Upper lobe of left lung (tissue), 6 donors: Measurements from ENCODE around the gene SDHC. TPM values are rescaled to one million over a fixed set of nuclear protein-coding genes. Genes with fewer than 3 reads are reported as not detected.
"Not testable (repeated sequence)": the region's sequence is repeated elsewhere in the genome, so short reads cannot be mapped to it uniquely, and the experiment has no call there.

Source experiments
- ATAC-seq, 2 donors: fragments of 200-7000 bp; cut with Tn5 transposase; one replicate each; pipeline ENCODE4 v1.9.1; 2022; ENCODE audit warnings: mild to moderate bottlenecking in 2 of 2, moderate library complexity in 2 of 2; ENCODE audit not compliant: low FRiP score in 2 of 2
- DNase-seq, 2 donors: peaks; one replicate each; pipeline ENCODE4 v3.0.0-alpha.2; 2019 to 2020
- H3K27ac ChIP-seq, 4 donors: fragments of 200-600 bp; sonication (generic); one replicate each; pipeline ENCODE4 v1.5.1; 2016 to 2019
- H3K27me3 ChIP-seq, 4 donors: fragments of 200-600 bp; sonication (generic); one replicate each; pipeline ENCODE4 v1.5.1; 2017 to 2019
- H3K36me3 ChIP-seq, 4 donors: fragments of 200-600 bp; sonication (generic); one replicate each; pipeline ENCODE4 v1.5.1; 2016 to 2019
- H3K4me1 ChIP-seq, 4 donors: fragments of 200-600 bp; sonication (generic); one replicate each; pipeline ENCODE4 v1.5.1; 2018 to 2019
- H3K4me3 ChIP-seq, 4 donors: fragments of 200-600 bp; sonication (generic); one replicate each; pipeline ENCODE4 v1.5.1; 2017 to 2019; ENCODE audit warnings: mild to moderate bottlenecking in 2 of 4, moderate library complexity in 1 of 4
- H3K9me3 ChIP-seq, 4 donors: fragments of 200-600 bp; sonication (generic); one replicate each; pipeline ENCODE4 v1.5.1; 2018 to 2019
- CTCF ChIP-seq, 6 experiments: fragments of 450-650 bp in 4 of 6; fragments of 200-600 bp in 2 of 6; sonication (generic) in 2 of 6; IDR thresholded peaks; one replicate each; pipeline ENCODE4 v1.5.1; 2016 to 2019; ENCODE audit warnings: antibody characterized with exemption in 6 of 6
- EP300 ChIP-seq, 4 donors: sonication (generic); formaldehyde crosslinking; IDR thresholded peaks; one replicate each; pipeline ENCODE4 v1.5.1; 2017; ENCODE audit warnings: antibody characterized with exemption in 4 of 4, control low read depth in 2 of 4
- POLR2A ChIP-seq, 4 donors: fragments of 450-650 bp; IDR thresholded peaks; one replicate each; pipeline ENCODE4 v1.5.1; 2016 to 2017; ENCODE audit warnings: antibody characterized with exemption in 4 of 4, mild to moderate bottlenecking in 2 of 4
- POLR2AphosphoS5 ChIP-seq, 2 donors: sonication (generic); formaldehyde crosslinking; IDR thresholded peaks; one replicate each; pipeline ENCODE4 v1.5.1; 2017; ENCODE audit warnings: antibody characterized with exemption in 2 of 2
- WGBS, 2 donors: methylation state at CpG; one replicate each; pipeline ENCODE4 v1.1.5; 2017 to 2018; 5-methylcytosine and 5-hydroxymethylcytosine counted together
- total RNA-seq, 6 donors: library from RNA; depleted of rRNA in 4 of 6; stranded (reverse); fragments of >200 nt in 4 of 6; gene quantifications; one replicate each; pipeline versions ENCODE4 v1.1.0 to v1.2.1, GENCODE V29; 2016 to 2021
- donor health status: DM: no; HTN: no; CAD: no; lungs with moderate emphysema.
- donor health status: DM: no; HTN: yes; CAD: no; lungs with severe emphysema.

Gene SDHC
- total RNA-seq, 6 donors from 2014 or later, result 17.7 to 159 (median 66.7) TPM

- no peaks in the 10 kb centered on the region for H3K36me3 ChIP-seq
- H3K27me3 ChIP-seq, result no peaks in the 10 kb centered on the region
- DNase-seq, result no peak
- WGBS, 2 donors, result 84 to 91% methylated on average over 7 of the region's 7 CpGs
- no peak overlapping the region for H3K4me3 ChIP-seq
- no peaks in the 10 kb centered on the region for H3K9me3 ChIP-seq
- peak overlapping the region; percentile 1 to 90 (median 56) for H3K27ac ChIP-seq
- peaks cover 19 to 33% (median 26%) of the 10 kb centered on the region in 4 donors for H3K4me1 ChIP-seq
- no peak for ATAC-seq
- no peak for TF ChIP-seq POLR2AphosphoS5 (IDR thresholded peaks at IDR 0.05)
- TF ChIP-seq CTCF (IDR thresholded peaks at IDR 0.05), result no peak
- no peak for TF ChIP-seq EP300 (IDR thresholded peaks at IDR 0.05)
- TF ChIP-seq POLR2A (IDR thresholded peaks at IDR 0.05), result no peak
Observed at GRCh38 chr1:161307230-161307768, 6.9 kb upstream of the SDHC start.

- Histone ChIP-seq H3K36me3 (no peaks in the 10 kb centered on the region), H3K4me1 (peaks cover 19 to 33% (median 26%) of the 10 kb centered on the region in 4 donors), H3K4me3 (no peak overlapping the region), H3K9me3 (no peaks in the 10 kb centered on the region), H3K27ac (no peak overlapping the region), H3K27me3 (no peaks in the 10 kb centered on the region)
- no peak for ATAC-seq
- DNase-seq, result no peak
- no peak for TF ChIP-seq EP300 (IDR thresholded peaks at IDR 0.05)
- no peak for TF ChIP-seq POLR2A (IDR thresholded peaks at IDR 0.05)
- 64 to 75% methylated on average over 2 of the region's 2 CpGs for WGBS, 2 donors
Observed at GRCh38 chr1:161307892-161308638, 6.1 kb upstream of the SDHC start.

- Histone ChIP-seq H3K27ac (no peak within 1 kb of the TSS), H3K4me1 (peaks cover 19 to 30% (median 23%) of the 10 kb centered on the region in 4 donors), H3K9me3 (no peaks in the 10 kb centered on the region), H3K4me3 (no peak within 1 kb of the TSS), H3K36me3 (no peaks in the 10 kb centered on the region), H3K27me3 (no peaks in the 10 kb centered on the region)
- no peak for DNase-seq
- no peak for TF ChIP-seq EP300 (IDR thresholded peaks at IDR 0.05)
- no peak for TF ChIP-seq CTCF (IDR thresholded peaks at IDR 0.05)
- no peak for TF ChIP-seq POLR2A (IDR thresholded peaks at IDR 0.05)
- TF ChIP-seq POLR2AphosphoS5 (IDR thresholded peaks at IDR 0.05), result no peak
- 38% methylated on average over 2 of the region's 2 CpGs; no CpG with 5 or more reads in 1 of the 2 donors for WGBS, 2 donors
- ATAC-seq, result no peak
Observed at GRCh38 chr1:161309868-161310267, 4.3 kb upstream of the SDHC start, which contains the start of gene MPZ. Gene MPZ (minus strand): TSS chr1:161309968. CDS start chr1:161309905, 63 bp downstream.

GRCh38 chr1:161311595-161312181 lies 2.5 kb upstream of the SDHC start:
- Histone ChIP-seq H3K27me3 (no peaks in the 10 kb centered on the region), H3K36me3 (no peaks in the 10 kb centered on the region), H3K27ac (no peak overlapping the region), H3K4me1 (peaks cover 14 to 27% (median 18%) of the 10 kb centered on the region in 4 donors), H3K9me3 (no peaks in the 10 kb centered on the region), H3K4me3 (no peak overlapping the region)
- DNase-seq (no peak), ATAC-seq (no peak)
- TF ChIP-seq CTCF (IDR thresholded peaks at IDR 0.05) (no peak), EP300 (IDR thresholded peaks at IDR 0.05) (no peak), POLR2AphosphoS5 (IDR thresholded peaks at IDR 0.05) (no peak), POLR2A (IDR thresholded peaks at IDR 0.05) (no peak)
- WGBS, 2 donors, result 90 to 93% methylated on average over 4 of the region's 4 CpGs

GRCh38 chr1:161313554-161314200 lies 504 bp upstream of the SDHC start:
- no peaks in the 10 kb centered on the region for H3K27me3 ChIP-seq
- no peaks in the 10 kb centered on the region for H3K9me3 ChIP-seq
- H3K27ac ChIP-seq, result peak overlapping the region; percentile 93 to 98 (median 96)
- ATAC-seq (no peak), DNase-seq (no peak)
- TF ChIP-seq CTCF (IDR thresholded peaks at IDR 0.05) (no peak), EP300 (IDR thresholded peaks at IDR 0.05) (no peak), POLR2A (IDR thresholded peaks at IDR 0.05) (no peak), POLR2AphosphoS5 (IDR thresholded peaks at IDR 0.05) (no peak)
- peaks cover 0 to 1% (median 0%) of the 10 kb centered on the region in 4 donors for H3K36me3 ChIP-seq
- WGBS, 2 donors, result 35 to 36% methylated on average over 28 of the region's 28 CpGs
- H3K4me1 ChIP-seq, result peaks cover 9 to 21% (median 13%) of the 10 kb centered on the region in 4 donors
- H3K4me3 ChIP-seq, result peak overlapping the region; percentile 73 to 91 (median 82)

GRCh38 chr1:161315841-161316674 lies 1.9 kb downstream of the SDHC start:
- not testable (repeated sequence) for ATAC-seq, H3K27me3 ChIP-seq

More at GRCh38 chr1:161315841-161316674, 1.9 kb downstream of the SDHC start:
- not testable (repeated sequence) for DNase-seq, H3K9me3 ChIP-seq, H3K4me3 ChIP-seq, H3K27ac ChIP-seq
- Histone ChIP-seq H3K36me3 (peaks cover 0 to 10% (median 1%) of the 10 kb centered on the region in 4 donors), H3K4me1 (peaks cover 9 to 21% (median 13%) of the 10 kb centered on the region in 4 donors)
- 74 to 75% methylated on average over 17 of the region's 17 CpGs for WGBS, 2 donors
